ENCODE data around the gene TRNT1.

TRNT1 gene

DNA sequence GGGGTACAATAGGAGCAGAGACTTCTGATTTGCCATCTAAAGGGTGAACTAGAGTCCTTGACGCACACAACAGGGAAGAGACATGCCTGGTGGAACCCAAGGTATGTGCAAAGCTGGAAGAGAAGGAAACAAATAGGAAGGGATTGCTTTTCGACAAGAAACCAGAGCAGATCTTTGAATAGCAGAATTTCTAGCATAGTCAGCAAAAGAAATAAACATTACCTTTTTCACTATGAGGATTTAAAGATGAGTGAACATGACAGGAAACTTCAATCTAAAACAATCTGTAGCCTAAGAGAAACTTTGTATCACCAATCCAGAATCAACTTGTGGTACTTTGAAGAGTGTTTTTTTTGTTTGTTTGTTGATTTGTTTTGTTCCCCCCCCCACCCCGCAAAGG is 21.5 kb upstream of the TRNT1 start:
- H3K4me1 Mint-ChIP-seq (ENCODE audit: low read depth): no peaks in the 10 kb centered on the region
- no peaks in the 10 kb centered on the region for H3K36me3 Mint-ChIP-seq (ENCODE audit: low read depth)
- H3K27me3 Mint-ChIP-seq (ENCODE audit: low read depth): peaks cover 25% of the 10 kb centered on the region
- H3K4me3 Mint-ChIP-seq: no peak overlapping the region
- no peaks in the 10 kb centered on the region for H3K9me3 Mint-ChIP-seq
- H3K27ac Mint-ChIP-seq: no peak overlapping the region

GRCh38 chr3:3105815-3106214 is 20.9 kb upstream of the TRNT1 start:
- Mint-ChIP-seq H3K9me3 (no peaks in the 10 kb centered on the region), H3K27ac (no peak overlapping the region), H3K27me3 (ENCODE audit: low read depth) (peaks cover 25% of the 10 kb centered on the region), H3K36me3 (ENCODE audit: low read depth) (no peaks in the 10 kb centered on the region), H3K4me1 (ENCODE audit: low read depth) (no peaks in the 10 kb centered on the region), H3K4me3 (no peak overlapping the region)

- Mint-ChIP-seq H3K4me1 (ENCODE audit: low read depth) (no peaks in the 10 kb centered on the region), H3K27ac (no peak overlapping the region), H3K4me3 (no peak overlapping the region), H3K27me3 (ENCODE audit: low read depth) (peaks cover 25% of the 10 kb centered on the region), H3K36me3 (ENCODE audit: low read depth) (no peaks in the 10 kb centered on the region), H3K9me3 (no peaks in the 10 kb centered on the region)
These were observed 19.6 kb upstream of the TRNT1 start for GRCh38 chr3:3107181-3107580.

GRCh38 chr3:3107858-3108257 is 18.9 kb upstream of the TRNT1 start:
- Mint-ChIP-seq H3K27me3 (ENCODE audit: low read depth) (peaks cover 25% of the 10 kb centered on the region), H3K9me3 (no peaks in the 10 kb centered on the region), H3K36me3 (ENCODE audit: low read depth) (no peaks in the 10 kb centered on the region), H3K27ac (no peak overlapping the region), H3K4me1 (ENCODE audit: low read depth) (no peaks in the 10 kb centered on the region), H3K4me3 (no peak overlapping the region)

GRCh38 chr3:3109407-3110298 is 17.1 kb upstream of the TRNT1 start:
- Mint-ChIP-seq H3K4me3 (no peak overlapping the region), H3K27me3 (ENCODE audit: low read depth) (peaks cover 25% of the 10 kb centered on the region), H3K36me3 (ENCODE audit: low read depth) (no peaks in the 10 kb centered on the region), H3K27ac (no peak overlapping the region), H3K9me3 (no peaks in the 10 kb centered on the region), H3K4me1 (ENCODE audit: low read depth) (no peaks in the 10 kb centered on the region)

DNA sequence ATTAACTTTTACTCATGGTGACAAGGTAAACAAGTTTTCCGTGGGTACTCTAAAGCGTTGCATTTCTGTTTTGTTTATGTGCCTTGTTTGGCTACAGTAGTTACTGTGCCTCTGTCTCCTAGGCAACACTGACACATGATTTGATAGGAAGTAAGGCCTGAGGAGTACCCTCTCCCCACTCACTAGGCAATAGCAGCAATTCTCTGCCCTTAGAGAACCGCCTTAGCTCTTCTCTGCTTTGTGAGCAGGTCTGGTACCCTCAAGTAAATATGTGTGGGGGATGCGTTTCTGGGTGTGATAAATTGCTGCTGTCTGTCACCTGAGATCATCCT is 16.5 kb upstream of the TRNT1 start, which contains the start of gene IL5RA:
IL5RA (minus strand) TSS at position 76 of the 332 bp plus-strand sequence. CDS start 5,390 bp downstream, outside the sequence.
- Mint-ChIP-seq H3K9me3 (no peaks in the 10 kb centered on the region), H3K27me3 (ENCODE audit: low read depth) (peaks cover 25% of the 10 kb centered on the region), H3K36me3 (ENCODE audit: low read depth) (no peaks in the 10 kb centered on the region), H3K4me1 (ENCODE audit: low read depth) (no peaks in the 10 kb centered on the region), H3K27ac (no peak within 1 kb of the TSS), H3K4me3 (no peak within 1 kb of the TSS)

DNA sequence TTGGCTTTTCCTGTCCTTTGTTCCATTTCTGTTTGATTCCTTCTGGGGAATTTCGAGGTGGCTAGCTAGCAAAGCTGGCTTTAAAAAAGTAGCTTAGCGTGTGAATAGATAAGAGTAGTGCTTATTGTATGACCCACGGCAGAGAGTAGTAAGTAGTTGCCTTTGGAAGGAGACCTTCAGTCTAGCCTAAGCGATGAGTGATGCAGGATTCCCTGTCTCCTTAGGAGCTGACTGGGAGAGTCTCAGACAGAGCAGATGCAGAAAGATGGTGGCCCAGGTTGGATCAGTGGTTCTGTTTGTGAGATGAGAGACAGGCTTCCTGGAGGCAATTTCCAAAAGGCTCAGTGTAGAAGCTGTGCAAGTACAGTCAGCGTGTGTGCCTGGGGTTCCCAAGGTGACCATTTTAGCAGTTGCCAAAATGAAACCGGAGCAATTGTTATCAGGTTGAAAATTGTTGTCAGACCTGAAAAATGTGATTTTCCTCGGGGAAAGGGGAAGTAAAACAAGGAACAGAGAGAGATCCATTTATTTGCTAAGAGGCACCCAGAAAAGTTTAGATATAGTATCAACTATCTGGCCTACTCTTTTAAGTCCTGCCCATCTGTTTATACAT is 15.9 kb upstream of the TRNT1 start:
- H3K27me3 Mint-ChIP-seq (ENCODE audit: low read depth): peaks cover 20% of the 10 kb centered on the region
- H3K4me1 Mint-ChIP-seq (ENCODE audit: low read depth): no peaks in the 10 kb centered on the region
- H3K27ac Mint-ChIP-seq: no peak overlapping the region
- H3K36me3 Mint-ChIP-seq (ENCODE audit: low read depth): no peaks in the 10 kb centered on the region
- no peaks in the 10 kb centered on the region for H3K9me3 Mint-ChIP-seq
- H3K4me3 Mint-ChIP-seq: no peak overlapping the region

- H3K27me3 Mint-ChIP-seq (ENCODE audit: low read depth): peaks cover 22% of the 10 kb centered on the region
- no peaks in the 10 kb centered on the region for H3K4me1 Mint-ChIP-seq (ENCODE audit: low read depth)
- H3K4me3 Mint-ChIP-seq: no peak overlapping the region
- H3K27ac Mint-ChIP-seq: no peak overlapping the region
- H3K9me3 Mint-ChIP-seq: no peaks in the 10 kb centered on the region
- H3K36me3 Mint-ChIP-seq (ENCODE audit: low read depth): no peaks in the 10 kb centered on the region
These were observed 13.6 kb upstream of the TRNT1 start for GRCh38 chr3:3113042-3113709.

DNA sequence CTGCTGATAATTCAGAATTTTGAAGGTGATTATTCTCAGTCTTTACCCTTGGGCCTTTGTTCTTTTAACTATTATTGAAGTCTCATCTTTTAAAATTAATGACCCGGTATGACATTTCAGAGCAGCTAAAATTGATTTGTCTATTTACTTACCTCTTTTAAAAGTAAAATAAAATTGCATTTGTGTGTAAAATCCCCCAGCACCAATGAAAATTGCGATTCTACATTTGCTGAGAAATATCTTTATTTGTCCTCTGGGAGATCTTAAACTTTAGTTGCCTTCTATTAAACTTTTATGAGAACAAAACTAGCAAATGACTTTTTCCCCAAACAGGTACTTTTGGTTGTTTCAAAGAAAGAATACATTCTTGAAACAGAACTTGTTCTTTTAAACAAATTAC is 9.1 kb upstream of the TRNT1 start:
- no peaks in the 10 kb centered on the region for H3K9me3 Mint-ChIP-seq
- peaks cover 16% of the 10 kb centered on the region for H3K27me3 Mint-ChIP-seq (ENCODE audit: low read depth)
- H3K36me3 Mint-ChIP-seq (ENCODE audit: low read depth): no peaks in the 10 kb centered on the region
- H3K4me1 Mint-ChIP-seq (ENCODE audit: low read depth): peaks cover 2% of the 10 kb centered on the region
- H3K4me3 Mint-ChIP-seq: no peak overlapping the region
- no peak overlapping the region for H3K27ac Mint-ChIP-seq

- H3K36me3 Mint-ChIP-seq (ENCODE audit: low read depth): no peaks in the 10 kb centered on the region
- H3K4me1 Mint-ChIP-seq (ENCODE audit: low read depth): peaks cover 2% of the 10 kb centered on the region
- H3K27me3 Mint-ChIP-seq (ENCODE audit: low read depth): peaks cover 16% of the 10 kb centered on the region
- no peak overlapping the region for H3K4me3 Mint-ChIP-seq
- no peak overlapping the region for H3K27ac Mint-ChIP-seq
- H3K9me3 Mint-ChIP-seq: no peaks in the 10 kb centered on the region
These were observed 7.3 kb upstream of the TRNT1 start for GRCh38 chr3:3119393-3119851.

DNA sequence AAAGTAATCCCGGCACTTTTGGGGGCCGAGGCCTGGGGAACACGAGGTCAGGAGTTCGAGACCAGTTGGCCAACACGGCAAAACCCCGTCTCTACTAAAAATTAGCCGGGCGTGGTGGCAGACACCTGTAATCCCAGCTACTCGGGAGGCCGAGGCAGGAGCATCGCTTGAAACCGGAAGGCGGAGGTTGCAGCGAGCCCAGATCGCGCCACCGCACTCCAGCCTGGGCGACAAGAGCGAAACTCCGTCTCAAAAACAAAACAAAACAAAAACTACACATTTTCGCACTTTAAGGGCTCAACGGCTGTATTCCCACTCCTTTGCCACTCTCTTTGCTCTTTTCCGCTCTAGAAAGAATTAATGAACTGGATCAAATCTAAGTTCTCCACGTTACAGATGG is 763 bp upstream of the TRNT1 start:
- H3K27me3 Mint-ChIP-seq (ENCODE audit: low read depth): no peaks in the 10 kb centered on the region
- peak overlapping the region; percentile 88 for H3K27ac Mint-ChIP-seq
- H3K9me3 Mint-ChIP-seq: no peaks in the 10 kb centered on the region
- H3K36me3 Mint-ChIP-seq (ENCODE audit: low read depth): peaks cover 20% of the 10 kb centered on the region
- peak overlapping the region; percentile 96 for H3K4me3 Mint-ChIP-seq
- peaks cover 27% of the 10 kb centered on the region for H3K4me1 Mint-ChIP-seq (ENCODE audit: low read depth)

DNA sequence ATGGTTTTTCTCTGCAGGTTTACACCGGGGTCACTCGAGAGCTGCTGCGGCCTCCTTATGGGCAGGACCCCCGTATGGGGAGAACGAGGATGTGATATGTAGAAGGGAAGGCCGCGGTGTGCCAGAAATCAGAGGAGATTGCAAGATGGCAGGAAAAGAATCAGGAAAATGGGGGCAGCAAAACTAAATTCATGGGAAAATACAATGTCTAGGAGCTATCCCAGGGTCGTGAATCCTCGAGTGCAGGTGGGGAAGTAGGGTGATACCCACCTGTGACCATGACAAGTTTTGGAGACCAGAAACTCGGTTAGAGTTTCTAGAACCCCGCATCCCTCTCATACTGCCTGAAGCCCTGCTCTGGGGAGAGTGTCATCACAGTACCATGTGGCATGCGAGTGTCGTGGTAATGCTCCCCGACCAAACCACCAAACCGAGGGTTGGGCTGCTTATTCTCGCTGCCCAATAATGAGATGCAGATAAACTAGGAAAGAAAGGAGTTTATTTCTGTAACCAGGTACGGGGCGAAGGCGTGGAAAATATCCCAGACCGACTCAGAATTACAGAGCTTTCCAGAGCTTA is 781 bp downstream of the TRNT1 start:
- Mint-ChIP-seq H3K27ac (peak overlapping the region; percentile 92), H3K27me3 (ENCODE audit: low read depth) (no peaks in the 10 kb centered on the region), H3K4me1 (ENCODE audit: low read depth) (peaks cover 27% of the 10 kb centered on the region), H3K36me3 (ENCODE audit: low read depth) (peaks cover 25% of the 10 kb centered on the region), H3K4me3 (peak overlapping the region; percentile 96), H3K9me3 (no peaks in the 10 kb centered on the region)

- Mint-ChIP-seq H3K27ac (no peak overlapping the region), H3K9me3 (no peaks in the 10 kb centered on the region), H3K4me3 (no peak overlapping the region), H3K36me3 (ENCODE audit: low read depth) (peaks cover 30% of the 10 kb centered on the region), H3K27me3 (ENCODE audit: low read depth) (no peaks in the 10 kb centered on the region), H3K4me1 (ENCODE audit: low read depth) (peaks cover 37% of the 10 kb centered on the region)
These were observed 2.8 kb downstream of the TRNT1 start for GRCh38 chr3:3129579-3129978.

DNA sequence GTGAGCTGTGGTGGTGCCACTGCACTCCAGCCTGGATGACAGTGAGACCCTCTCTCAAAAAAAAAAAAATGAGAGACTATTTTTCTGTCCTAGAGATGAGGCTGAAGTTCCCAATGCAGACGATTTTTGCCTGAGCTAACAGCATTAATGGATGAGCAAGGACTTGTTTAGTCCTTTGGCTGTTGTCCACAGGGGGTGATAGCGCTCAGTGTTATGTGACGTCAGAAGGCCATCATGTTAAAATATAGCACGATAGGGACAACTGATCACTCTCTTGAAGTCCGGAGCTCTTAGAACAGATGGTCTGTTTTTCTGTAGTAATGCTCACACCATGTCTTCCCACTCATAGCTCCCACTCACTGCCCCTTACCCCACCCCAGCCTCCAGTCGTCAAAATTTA is 6.8 kb downstream of the TRNT1 start:
- Mint-ChIP-seq H3K36me3 (ENCODE audit: low read depth) (peaks cover 50% of the 10 kb centered on the region), H3K9me3 (no peaks in the 10 kb centered on the region), H3K27me3 (ENCODE audit: low read depth) (no peaks in the 10 kb centered on the region), H3K4me3 (no peak overlapping the region), H3K4me1 (ENCODE audit: low read depth) (peaks cover 34% of the 10 kb centered on the region), H3K27ac (no peak overlapping the region)

Measured in T-helper 1 cell treated with Interleukin-12 subunit alpha and Interleukin-12 subunit beta and Interleukin-4 antibody, amounts not matched to agents 30 μg/mL and 1 μg/mL, for 36 hours (primary cell).